ENCODE measurements around the gene PARL. TPM values are rescaled to one million over a fixed set of nuclear protein-coding genes. Genes with fewer than 3 reads are reported as not detected.

Gene PARL, protein sequence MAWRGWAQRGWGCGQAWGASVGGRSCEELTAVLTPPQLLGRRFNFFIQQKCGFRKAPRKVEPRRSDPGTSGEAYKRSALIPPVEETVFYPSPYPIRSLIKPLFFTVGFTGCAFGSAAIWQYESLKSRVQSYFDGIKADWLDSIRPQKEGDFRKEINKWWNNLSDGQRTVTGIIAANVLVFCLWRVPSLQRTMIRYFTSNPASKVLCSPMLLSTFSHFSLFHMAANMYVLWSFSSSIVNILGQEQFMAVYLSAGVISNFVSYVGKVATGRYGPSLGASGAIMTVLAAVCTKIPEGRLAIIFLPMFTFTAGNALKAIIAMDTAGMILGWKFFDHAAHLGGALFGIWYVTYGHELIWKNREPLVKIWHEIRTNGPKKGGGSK
- 42.9 TPM for polyA plus RNA-seq (2012; ENCODE audit: low read depth, missing spikeins)

DNA sequence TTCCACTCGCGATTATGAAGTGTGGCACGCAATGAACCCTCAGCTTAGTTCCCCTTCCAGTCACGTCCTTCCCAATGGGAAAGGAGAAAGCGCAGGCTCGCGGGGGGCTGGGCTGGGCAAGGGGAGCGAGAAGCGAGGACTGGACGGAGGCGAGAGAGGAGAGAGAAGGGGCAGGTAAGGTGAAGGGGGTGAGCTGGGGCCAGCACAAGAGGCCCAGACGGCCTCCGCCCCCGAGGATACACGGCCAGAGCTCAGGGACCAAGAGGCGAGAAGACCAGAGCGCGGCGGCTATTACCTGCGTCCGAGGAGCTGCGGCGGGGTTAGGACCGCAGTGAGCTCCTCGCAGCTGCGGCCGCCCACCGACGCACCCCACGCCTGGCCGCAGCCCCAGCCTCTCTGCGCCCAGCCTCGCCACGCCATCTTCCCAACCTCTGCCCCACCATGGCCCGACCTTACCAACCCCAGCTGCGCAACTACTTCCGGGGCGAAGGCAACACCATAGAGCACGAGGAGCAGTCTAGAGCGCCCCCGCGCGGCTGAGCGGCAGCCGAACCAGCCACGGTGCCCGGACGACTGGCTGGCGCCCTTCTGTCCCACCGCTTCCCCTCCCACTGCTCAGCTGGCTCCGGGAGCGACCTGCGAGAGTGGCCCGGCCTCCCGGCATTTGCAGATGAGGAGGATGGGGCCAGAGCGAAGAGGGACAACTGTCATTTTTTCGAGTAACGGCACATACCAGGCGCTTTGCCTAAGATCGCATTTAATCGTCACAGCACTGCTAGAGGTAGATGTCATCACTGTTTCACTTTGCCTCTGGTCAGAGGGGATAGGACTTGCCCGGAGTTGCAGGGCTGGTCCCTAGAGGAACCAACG is at the start of gene PARL:
Gene PARL, minus strand, starts transcription at position 454 of the 870 bp plus-strand sequence. Its CDS starts 34 bp downstream, at position 420.
- peak; percentile 93 for FAIRE-seq
- peak; percentile 93 for DNase-seq (ENCODE audit: insufficient read length, low spot score)
- TF ChIP-seq SPI1 (IDR thresholded peaks at IDR 0.05; ENCODE audit: low read depth, low read length), result peak; percentile 30; the same call in 1 of the 2 replicates
- peak; percentile 62; the same call in 1 of the 2 replicates for TF ChIP-seq POU2F2 (IDR thresholded peaks at IDR 0.05; ENCODE audit: low read depth, low read length)
- TF ChIP-seq PAX5 (IDR thresholded peaks at IDR 0.05; ENCODE audit: insufficient read depth, low read length, severe bottlenecking), result no peak
- TF ChIP-seq POLR2AphosphoS5 (IDR thresholded peaks at IDR 0.05; ENCODE audit: low read depth, low read length), result peak; percentile 90
- TF ChIP-seq TAF1 (IDR thresholded peaks at IDR 0.05; ENCODE audit: low read depth, low read length), result peak; percentile 91
- peak; percentile 89 for TF ChIP-seq POLR2A (IDR thresholded peaks at IDR 0.05; ENCODE audit: low read depth, low read length)

DNA sequence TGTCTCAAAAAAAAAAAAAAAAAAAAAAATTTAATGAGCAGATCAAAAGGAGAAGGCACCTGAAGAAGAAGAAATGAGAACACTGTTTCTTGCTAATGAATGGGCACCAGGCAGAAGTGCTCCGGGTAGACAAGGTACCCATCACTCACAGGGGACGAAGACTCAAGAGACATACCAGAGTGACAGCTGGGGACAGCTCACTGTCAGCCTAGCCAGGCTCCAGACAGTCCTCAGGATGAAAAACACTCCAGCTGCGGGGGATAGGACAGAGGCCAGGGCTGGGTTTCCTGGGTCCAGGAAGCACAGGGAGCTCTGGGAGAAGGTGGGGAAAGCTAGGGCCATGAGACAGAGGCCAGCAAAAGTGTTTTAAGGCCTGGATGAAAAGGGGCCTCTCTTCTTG is 48.5 kb upstream of the PARL start:
- no peak for DNase-seq (ENCODE audit: insufficient read length, low spot score)
- no peak for TF ChIP-seq POLR2AphosphoS5 (IDR thresholded peaks at IDR 0.05; ENCODE audit: low read depth, low read length)
- TF ChIP-seq POU2F2 (IDR thresholded peaks at IDR 0.05; ENCODE audit: low read depth, low read length), result no peak
- no peak for TF ChIP-seq POLR2A (IDR thresholded peaks at IDR 0.05; ENCODE audit: low read depth, low read length)
- TF ChIP-seq SPI1 (IDR thresholded peaks at IDR 0.05; ENCODE audit: low read depth, low read length), result no peak
- no peak for TF ChIP-seq TAF1 (IDR thresholded peaks at IDR 0.05; ENCODE audit: low read depth, low read length)
- no peak for TF ChIP-seq PAX5 (IDR thresholded peaks at IDR 0.05; ENCODE audit: insufficient read depth, low read length, severe bottlenecking)
- no peak for FAIRE-seq

GRCh38 chr3:183931881-183932280 is 47.2 kb upstream of the PARL start:
- TF ChIP-seq SPI1 (IDR thresholded peaks at IDR 0.05; ENCODE audit: low read depth, low read length) (no peak), POLR2AphosphoS5 (IDR thresholded peaks at IDR 0.05; ENCODE audit: low read depth, low read length) (no peak), POLR2A (IDR thresholded peaks at IDR 0.05; ENCODE audit: low read depth, low read length) (no peak), PAX5 (IDR thresholded peaks at IDR 0.05; ENCODE audit: insufficient read depth, low read length, severe bottlenecking) (no peak)
- FAIRE-seq, result no peak
- DNase-seq (ENCODE audit: insufficient read length, low spot score), result no peak

GRCh38 chr3:183930086-183930485 is 45.4 kb upstream of the PARL start:
- no peak for FAIRE-seq
- no peak for DNase-seq (ENCODE audit: insufficient read length, low spot score)
- TF ChIP-seq SPI1 (IDR thresholded peaks at IDR 0.05; ENCODE audit: low read depth, low read length) (no peak), POLR2A (IDR thresholded peaks at IDR 0.05; ENCODE audit: low read depth, low read length) (no peak)

- DNase-seq (ENCODE audit: insufficient read length, low spot score) (no peak), FAIRE-seq (no peak)
- TF ChIP-seq SPI1 (IDR thresholded peaks at IDR 0.05; ENCODE audit: low read depth, low read length), result no peak
- TF ChIP-seq TAF1 (IDR thresholded peaks at IDR 0.05; ENCODE audit: low read depth, low read length), result no peak
- TF ChIP-seq POLR2AphosphoS5 (IDR thresholded peaks at IDR 0.05; ENCODE audit: low read depth, low read length), result no peak
- no peak for TF ChIP-seq POU2F2 (IDR thresholded peaks at IDR 0.05; ENCODE audit: low read depth, low read length)
- TF ChIP-seq PAX5 (IDR thresholded peaks at IDR 0.05; ENCODE audit: insufficient read depth, low read length, severe bottlenecking), result no peak
- TF ChIP-seq POLR2A (IDR thresholded peaks at IDR 0.05; ENCODE audit: low read depth, low read length), result no peak
Measured at GRCh38 chr3:183927059-183927458, 42.4 kb upstream of the PARL start.

GRCh38 chr3:183924956-183925355 is 40.3 kb upstream of the PARL start:
- no peak for DNase-seq (ENCODE audit: insufficient read length, low spot score)
- FAIRE-seq, result no peak
- no peak for TF ChIP-seq SPI1 (IDR thresholded peaks at IDR 0.05; ENCODE audit: low read depth, low read length)
- no peak for TF ChIP-seq POU2F2 (IDR thresholded peaks at IDR 0.05; ENCODE audit: low read depth, low read length)
- TF ChIP-seq POLR2AphosphoS5 (IDR thresholded peaks at IDR 0.05; ENCODE audit: low read depth, low read length), result no peak
- no peak for TF ChIP-seq POLR2A (IDR thresholded peaks at IDR 0.05; ENCODE audit: low read depth, low read length)
- TF ChIP-seq PAX5 (IDR thresholded peaks at IDR 0.05; ENCODE audit: insufficient read depth, low read length, severe bottlenecking), result no peak

GRCh38 chr3:183924543-183924942 is 39.9 kb upstream of the PARL start:
- FAIRE-seq (no peak), DNase-seq (ENCODE audit: insufficient read length, low spot score) (no peak)
- TF ChIP-seq POLR2AphosphoS5 (IDR thresholded peaks at IDR 0.05; ENCODE audit: low read depth, low read length), result no peak
- no peak for TF ChIP-seq POU2F2 (IDR thresholded peaks at IDR 0.05; ENCODE audit: low read depth, low read length)
- no peak for TF ChIP-seq TAF1 (IDR thresholded peaks at IDR 0.05; ENCODE audit: low read depth, low read length)
- no peak for TF ChIP-seq PAX5 (IDR thresholded peaks at IDR 0.05; ENCODE audit: insufficient read depth, low read length, severe bottlenecking)

DNA sequence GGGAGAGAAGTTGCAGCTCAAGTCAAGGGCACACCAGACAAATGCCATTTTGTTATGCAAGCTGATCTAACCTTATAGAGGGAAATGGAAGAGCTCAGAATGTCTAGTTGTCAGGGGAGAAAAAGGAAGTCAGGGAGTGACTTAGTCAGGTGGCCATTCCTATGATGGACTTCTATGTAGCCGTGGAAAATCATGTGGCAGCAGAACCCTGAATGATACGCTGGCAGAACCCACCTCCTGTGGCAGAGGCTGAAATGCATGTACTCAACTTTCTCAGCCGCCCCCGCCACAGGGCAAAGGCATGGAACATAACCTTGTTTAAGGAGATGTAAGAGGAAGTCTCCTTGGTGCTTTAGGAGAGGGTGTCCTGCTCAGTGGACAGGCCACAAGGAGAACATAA is 37.7 kb upstream of the PARL start:
- FAIRE-seq (no peak), DNase-seq (ENCODE audit: insufficient read length, low spot score) (no peak)
- TF ChIP-seq TAF1 (IDR thresholded peaks at IDR 0.05; ENCODE audit: low read depth, low read length) (no peak), POLR2A (IDR thresholded peaks at IDR 0.05; ENCODE audit: low read depth, low read length) (no peak), POLR2AphosphoS5 (IDR thresholded peaks at IDR 0.05; ENCODE audit: low read depth, low read length) (no peak), PAX5 (IDR thresholded peaks at IDR 0.05; ENCODE audit: insufficient read depth, low read length, severe bottlenecking) (no peak), POU2F2 (IDR thresholded peaks at IDR 0.05; ENCODE audit: low read depth, low read length) (no peak), SPI1 (IDR thresholded peaks at IDR 0.05; ENCODE audit: low read depth, low read length) (no peak)

GRCh38 chr3:183921096-183921495 is 36.4 kb upstream of the PARL start:
- no peak for DNase-seq (ENCODE audit: insufficient read length, low spot score)
- FAIRE-seq, result no peak
- no peak for TF ChIP-seq POU2F2 (IDR thresholded peaks at IDR 0.05; ENCODE audit: low read depth, low read length)
- no peak for TF ChIP-seq SPI1 (IDR thresholded peaks at IDR 0.05; ENCODE audit: low read depth, low read length)
- TF ChIP-seq POLR2A (IDR thresholded peaks at IDR 0.05; ENCODE audit: low read depth, low read length), result no peak
- no peak for TF ChIP-seq PAX5 (IDR thresholded peaks at IDR 0.05; ENCODE audit: insufficient read depth, low read length, severe bottlenecking)
- TF ChIP-seq TAF1 (IDR thresholded peaks at IDR 0.05; ENCODE audit: low read depth, low read length), result no peak
- TF ChIP-seq POLR2AphosphoS5 (IDR thresholded peaks at IDR 0.05; ENCODE audit: low read depth, low read length), result no peak
